ENCODE results near the gene SUFU. TPM values are rescaled to one million over a fixed set of nuclear protein-coding genes. Genes with fewer than 3 reads are reported as not detected.

Gene SUFU
- total and polyA plus RNA-seq, 2 of the 13 experiments (the other 11 are each of a cell fraction or from before 2014, with no cell fraction given): 2.9 to 5.5 TPM

DNA sequence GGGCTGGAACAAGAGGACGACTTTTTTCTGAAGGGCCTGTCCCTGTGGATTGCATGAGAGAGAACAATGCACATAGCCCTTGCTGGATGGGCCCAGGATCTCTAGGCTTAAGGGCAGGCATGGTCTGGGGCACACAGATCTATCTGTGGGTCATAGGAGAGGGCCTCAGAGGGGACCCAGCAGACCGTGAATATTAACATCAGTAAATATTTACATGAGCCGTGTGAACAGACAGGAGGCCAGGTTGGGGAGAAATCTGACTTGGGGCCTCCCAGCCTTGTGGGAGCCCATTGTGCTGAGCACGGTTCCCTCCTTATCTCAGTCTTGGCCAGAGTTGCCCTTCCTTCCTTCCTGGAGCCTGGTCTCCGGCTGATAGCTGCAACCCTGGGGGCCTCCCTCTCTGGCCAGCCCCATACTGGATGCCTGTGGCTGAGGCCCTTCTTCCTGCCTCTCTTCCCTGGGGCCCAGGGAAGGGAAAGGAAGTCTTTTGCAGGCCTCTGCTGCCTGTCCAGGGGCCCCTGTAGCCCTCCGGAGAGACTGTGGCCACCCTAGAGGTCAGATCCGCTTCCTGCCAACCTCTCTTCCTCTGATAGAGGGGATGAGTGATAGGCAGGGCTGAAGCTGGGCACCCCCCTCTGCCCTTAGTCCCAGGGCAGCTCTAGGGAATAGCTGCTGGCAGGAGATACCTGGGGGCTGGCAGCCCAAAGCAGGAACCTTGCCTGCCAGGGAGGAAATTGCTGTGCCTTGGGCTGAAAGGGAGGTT, 96.0 kb downstream of the SUFU start (continued):
- TF ChIP-seq, protein P1, sequence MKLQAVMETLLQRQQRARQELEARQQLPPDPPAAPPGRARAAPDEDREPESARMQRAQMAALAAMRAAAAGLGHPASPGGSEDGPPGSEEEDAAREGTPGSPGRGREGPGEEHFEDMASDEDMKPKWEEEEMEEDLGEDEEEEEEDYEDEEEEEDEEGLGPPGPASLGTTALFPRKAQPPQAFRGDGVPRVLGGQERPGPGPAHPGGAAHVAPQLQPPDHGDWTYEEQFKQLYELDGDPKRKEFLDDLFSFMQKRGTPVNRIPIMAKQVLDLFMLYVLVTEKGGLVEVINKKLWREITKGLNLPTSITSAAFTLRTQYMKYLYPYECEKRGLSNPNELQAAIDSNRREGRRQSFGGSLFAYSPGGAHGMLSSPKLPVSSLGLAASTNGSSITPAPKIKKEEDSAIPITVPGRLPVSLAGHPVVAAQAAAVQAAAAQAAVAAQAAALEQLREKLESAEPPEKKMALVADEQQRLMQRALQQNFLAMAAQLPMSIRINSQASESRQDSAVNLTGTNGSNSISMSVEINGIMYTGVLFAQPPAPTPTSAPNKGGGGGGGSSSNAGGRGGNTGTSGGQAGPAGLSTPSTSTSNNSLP (IDR thresholded peaks at IDR 0.05; ENCODE audit: low read depth, low read length): no peak
- TF ChIP-seq ZNF451 (CRISPR knock-in tag; IDR thresholded peaks at IDR 0.05): no peak
- 0 out of 2 replicates have a peak, but pooled peaks have one; percentile 46 for TF ChIP-seq ARNT2 (CRISPR knock-in tag; IDR thresholded peaks at IDR 0.05; ENCODE audit: low read depth)
- TF ChIP-seq, protein P2, sequence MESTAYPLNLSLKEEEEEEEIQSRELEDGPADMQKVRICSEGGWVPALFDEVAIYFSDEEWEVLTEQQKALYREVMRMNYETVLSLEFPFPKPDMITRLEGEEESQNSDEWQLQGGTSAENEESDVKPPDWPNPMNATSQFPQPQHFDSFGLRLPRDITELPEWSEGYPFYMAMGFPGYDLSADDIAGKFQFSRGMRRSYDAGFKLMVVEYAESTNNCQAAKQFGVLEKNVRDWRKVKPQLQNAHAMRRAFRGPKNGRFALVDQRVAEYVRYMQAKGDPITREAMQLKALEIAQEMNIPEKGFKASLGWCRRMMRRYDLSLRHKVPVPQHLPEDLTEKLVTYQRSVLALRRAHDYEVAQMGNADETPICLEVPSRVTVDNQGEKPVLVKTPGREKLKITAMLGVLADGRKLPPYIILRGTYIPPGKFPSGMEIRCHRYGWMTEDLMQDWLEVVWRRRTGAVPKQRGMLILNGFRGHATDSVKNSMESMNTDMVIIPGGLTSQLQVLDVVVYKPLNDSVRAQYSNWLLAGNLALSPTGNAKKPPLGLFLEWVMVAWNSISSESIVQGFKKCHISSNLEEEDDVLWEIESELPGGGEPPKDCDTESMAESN (CRISPR knock-in tag; conservative IDR thresholded peaks at IDR 0.05): peak; percentile 75
- TF ChIP-seq, protein P3, sequence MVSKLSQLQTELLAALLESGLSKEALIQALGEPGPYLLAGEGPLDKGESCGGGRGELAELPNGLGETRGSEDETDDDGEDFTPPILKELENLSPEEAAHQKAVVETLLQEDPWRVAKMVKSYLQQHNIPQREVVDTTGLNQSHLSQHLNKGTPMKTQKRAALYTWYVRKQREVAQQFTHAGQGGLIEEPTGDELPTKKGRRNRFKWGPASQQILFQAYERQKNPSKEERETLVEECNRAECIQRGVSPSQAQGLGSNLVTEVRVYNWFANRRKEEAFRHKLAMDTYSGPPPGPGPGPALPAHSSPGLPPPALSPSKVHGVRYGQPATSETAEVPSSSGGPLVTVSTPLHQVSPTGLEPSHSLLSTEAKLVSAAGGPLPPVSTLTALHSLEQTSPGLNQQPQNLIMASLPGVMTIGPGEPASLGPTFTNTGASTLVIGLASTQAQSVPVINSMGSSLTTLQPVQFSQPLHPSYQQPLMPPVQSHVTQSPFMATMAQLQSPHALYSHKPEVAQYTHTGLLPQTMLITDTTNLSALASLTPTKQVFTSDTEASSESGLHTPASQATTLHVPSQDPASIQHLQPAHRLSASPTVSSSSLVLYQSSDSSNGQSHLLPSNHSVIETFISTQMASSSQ (IDR thresholded peaks at IDR 0.05; ENCODE audit: low read depth): peak; percentile 64; the same call in 1 of the 2 replicates
- TF ChIP-seq, protein P3 (CRISPR knock-in tag; IDR thresholded peaks at IDR 0.05; ENCODE audit: borderline replicate concordance): peak; percentile 47; the same call in 1 of the 2 replicates
- TF ChIP-seq ZNF383 (CRISPR knock-in tag; IDR thresholded peaks at IDR 0.05; ENCODE audit: borderline replicate concordance): no peak
- TF ChIP-seq, protein P4, sequence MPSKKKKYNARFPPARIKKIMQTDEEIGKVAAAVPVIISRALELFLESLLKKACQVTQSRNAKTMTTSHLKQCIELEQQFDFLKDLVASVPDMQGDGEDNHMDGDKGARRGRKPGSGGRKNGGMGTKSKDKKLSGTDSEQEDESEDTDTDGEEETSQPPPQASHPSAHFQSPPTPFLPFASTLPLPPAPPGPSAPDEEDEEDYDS (CRISPR knock-in tag; IDR thresholded peaks at IDR 0.05): peak; percentile 40; the same call in 1 of the 2 replicates
- peak; percentile 27; the same call in 1 of the 2 replicates for TF ChIP-seq ZKSCAN8 (CRISPR knock-in tag; IDR thresholded peaks at IDR 0.05; ENCODE audit: borderline replicate concordance)
- TF ChIP-seq ZC3H13 (CRISPR knock-in tag; IDR thresholded peaks at IDR 0.05): 0 out of 2 replicates have a peak, but pooled peaks have one; percentile 36
- TF ChIP-seq, protein P5, sequence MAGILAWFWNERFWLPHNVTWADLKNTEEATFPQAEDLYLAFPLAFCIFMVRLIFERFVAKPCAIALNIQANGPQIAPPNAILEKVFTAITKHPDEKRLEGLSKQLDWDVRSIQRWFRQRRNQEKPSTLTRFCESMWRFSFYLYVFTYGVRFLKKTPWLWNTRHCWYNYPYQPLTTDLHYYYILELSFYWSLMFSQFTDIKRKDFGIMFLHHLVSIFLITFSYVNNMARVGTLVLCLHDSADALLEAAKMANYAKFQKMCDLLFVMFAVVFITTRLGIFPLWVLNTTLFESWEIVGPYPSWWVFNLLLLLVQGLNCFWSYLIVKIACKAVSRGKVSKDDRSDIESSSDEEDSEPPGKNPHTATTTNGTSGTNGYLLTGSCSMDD (CRISPR knock-in tag; IDR thresholded peaks at IDR 0.05): no peak
- TF ChIP-seq, protein P6, sequence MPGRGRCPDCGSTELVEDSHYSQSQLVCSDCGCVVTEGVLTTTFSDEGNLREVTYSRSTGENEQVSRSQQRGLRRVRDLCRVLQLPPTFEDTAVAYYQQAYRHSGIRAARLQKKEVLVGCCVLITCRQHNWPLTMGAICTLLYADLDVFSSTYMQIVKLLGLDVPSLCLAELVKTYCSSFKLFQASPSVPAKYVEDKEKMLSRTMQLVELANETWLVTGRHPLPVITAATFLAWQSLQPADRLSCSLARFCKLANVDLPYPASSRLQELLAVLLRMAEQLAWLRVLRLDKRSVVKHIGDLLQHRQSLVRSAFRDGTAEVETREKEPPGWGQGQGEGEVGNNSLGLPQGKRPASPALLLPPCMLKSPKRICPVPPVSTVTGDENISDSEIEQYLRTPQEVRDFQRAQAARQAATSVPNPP (CRISPR knock-in tag; IDR thresholded peaks at IDR 0.05): peak; percentile 69; the same call in 1 of the 2 replicates
- TF ChIP-seq, protein P7, sequence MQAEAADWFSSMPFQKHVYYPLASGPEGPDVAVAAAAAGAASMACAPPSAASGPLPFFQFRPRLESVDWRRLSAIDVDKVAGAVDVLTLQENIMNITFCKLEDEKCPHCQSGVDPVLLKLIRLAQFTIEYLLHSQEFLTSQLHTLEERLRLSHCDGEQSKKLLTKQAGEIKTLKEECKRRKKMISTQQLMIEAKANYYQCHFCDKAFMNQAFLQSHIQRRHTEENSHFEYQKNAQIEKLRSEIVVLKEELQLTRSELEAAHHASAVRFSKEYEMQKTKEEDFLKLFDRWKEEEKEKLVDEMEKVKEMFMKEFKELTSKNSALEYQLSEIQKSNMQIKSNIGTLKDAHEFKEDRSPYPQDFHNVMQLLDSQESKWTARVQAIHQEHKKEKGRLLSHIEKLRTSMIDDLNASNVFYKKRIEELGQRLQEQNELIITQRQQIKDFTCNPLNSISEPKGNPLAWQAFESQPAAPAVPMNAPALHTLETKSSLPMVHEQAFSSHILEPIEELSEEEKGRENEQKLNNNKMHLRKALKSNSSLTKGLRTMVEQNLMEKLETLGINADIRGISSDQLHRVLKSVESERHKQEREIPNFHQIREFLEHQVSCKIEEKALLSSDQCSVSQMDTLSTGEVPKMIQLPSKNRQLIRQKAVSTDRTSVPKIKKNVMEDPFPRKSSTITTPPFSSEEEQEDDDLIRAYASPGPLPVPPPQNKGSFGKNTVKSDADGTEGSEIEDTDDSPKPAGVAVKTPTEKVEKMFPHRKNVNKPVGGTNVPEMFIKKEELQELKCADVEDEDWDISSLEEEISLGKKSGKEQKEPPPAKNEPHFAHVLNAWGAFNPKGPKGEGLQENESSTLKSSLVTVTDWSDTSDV (CRISPR knock-in tag; IDR thresholded peaks at IDR 0.05): no peak

Measured in HepG2 (cell line).